Activated naive CD4-positive, alpha-beta T cell treated with anti-CD3 and anti-CD28 coated beads, Interleukin-2, amount 10 ng/mL, durations not matched to agents 7 days and 5 days (primary cell): ENCODE data around the gene ADGRB2.

Experiments used
- CTCF ChIA-PET: fragments of 350-600 bp; sonication (Branson Sonifier 250); formaldehyde crosslinking; loops from one replicate; lab custom pipeline; 2021; ENCODE audit warnings: antibody characterized with exemption; lab: Charles Lee
- DNase-seq: peaks from one replicate; pipeline ENCODE4 v3.0.0-alpha.2; 2020
- H3K27ac Mint-ChIP-seq: one replicate; pipeline ENCODE4 v1.8.0; 2021; ENCODE audit warnings: mild to moderate bottlenecking, moderate library complexity, mixed read lengths
- H3K27me3 Mint-ChIP-seq: one replicate; pipeline ENCODE4 v1.8.0; 2021; ENCODE audit warnings: mild to moderate bottlenecking, mixed read lengths
- H3K36me3 Mint-ChIP-seq: one replicate; pipeline ENCODE4 v1.8.0; 2021; ENCODE audit warnings: mixed read lengths
- H3K4me1 Mint-ChIP-seq: one replicate; pipeline ENCODE4 v1.8.0; 2021; ENCODE audit warnings: mixed read lengths
- H3K4me3 Mint-ChIP-seq: one replicate; pipeline ENCODE4 v1.8.0; 2021; ENCODE audit warnings: mild to moderate bottlenecking, moderate library complexity, mixed read lengths
- H3K9me3 Mint-ChIP-seq: one replicate; pipeline ENCODE4 v1.8.0; 2021; ENCODE audit warnings: mixed read lengths

Gene ADGRB2

DNA sequence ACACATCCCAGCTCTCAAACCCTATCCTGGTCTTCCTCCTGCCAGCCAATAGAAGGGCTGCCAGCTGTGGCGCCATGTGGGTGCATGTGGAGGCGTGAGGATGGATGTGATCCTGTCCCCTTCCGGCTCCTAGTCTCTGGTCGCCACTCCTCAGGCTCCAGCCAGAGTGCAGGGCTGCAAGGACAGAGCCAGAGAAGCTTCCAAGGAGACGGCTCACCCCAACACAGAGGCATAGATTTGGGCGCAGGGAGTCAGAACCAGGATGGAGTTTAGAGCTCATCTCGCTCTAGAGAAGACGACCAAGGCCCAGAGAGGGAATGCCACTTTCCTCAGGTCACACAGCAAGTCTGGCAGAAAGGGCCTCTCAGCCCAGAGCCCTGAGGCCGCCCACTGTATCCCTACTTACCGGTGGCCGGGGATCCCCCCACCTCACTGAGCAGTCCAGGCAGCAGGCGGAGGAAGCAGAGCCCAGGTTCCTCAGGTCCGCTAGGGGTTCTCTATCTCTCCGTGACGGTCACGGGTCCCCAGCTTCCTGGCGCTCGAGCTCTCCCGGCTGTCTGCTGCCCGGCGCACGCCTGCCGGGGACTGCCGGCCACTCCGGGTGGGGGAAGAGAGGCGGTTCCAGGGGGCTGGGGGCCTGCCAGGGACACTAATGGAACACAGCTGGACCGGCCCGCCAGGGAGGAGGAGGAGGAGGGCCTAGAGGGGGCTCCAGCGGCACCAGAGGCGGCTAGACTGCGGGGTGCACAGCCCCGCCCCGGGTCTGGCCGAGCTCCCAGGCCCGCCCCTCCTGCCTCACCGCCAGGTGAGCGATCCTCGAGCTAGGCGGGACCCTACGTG is 60.5 kb downstream of the ADGRB2 start, which contains the start of gene COL16A1:
TSS of gene COL16A1 (minus strand) at position 587 of the 840 bp plus-strand sequence. CDS start 1,824 bp downstream, outside the sequence.
- CTCF ChIA-PET: interaction anchor here (0.6 to 4.2 kb wide), 5 partner anchors 13 to 817 kb away, joined by 3 to 23 read pairs (median 4); no protein-coding TSS in a partner anchor
- H3K4me1 Mint-ChIP-seq: peaks cover 34% of the 10 kb centered on the region
- H3K27ac Mint-ChIP-seq: no peak within 1 kb of the TSS
- H3K27me3 Mint-ChIP-seq: peaks cover 80% of the 10 kb centered on the region
- no peak within 1 kb of the TSS for H3K4me3 Mint-ChIP-seq
- no peak for DNase-seq
- H3K9me3 Mint-ChIP-seq: no peaks in the 10 kb centered on the region
- no peaks in the 10 kb centered on the region for H3K36me3 Mint-ChIP-seq

DNA sequence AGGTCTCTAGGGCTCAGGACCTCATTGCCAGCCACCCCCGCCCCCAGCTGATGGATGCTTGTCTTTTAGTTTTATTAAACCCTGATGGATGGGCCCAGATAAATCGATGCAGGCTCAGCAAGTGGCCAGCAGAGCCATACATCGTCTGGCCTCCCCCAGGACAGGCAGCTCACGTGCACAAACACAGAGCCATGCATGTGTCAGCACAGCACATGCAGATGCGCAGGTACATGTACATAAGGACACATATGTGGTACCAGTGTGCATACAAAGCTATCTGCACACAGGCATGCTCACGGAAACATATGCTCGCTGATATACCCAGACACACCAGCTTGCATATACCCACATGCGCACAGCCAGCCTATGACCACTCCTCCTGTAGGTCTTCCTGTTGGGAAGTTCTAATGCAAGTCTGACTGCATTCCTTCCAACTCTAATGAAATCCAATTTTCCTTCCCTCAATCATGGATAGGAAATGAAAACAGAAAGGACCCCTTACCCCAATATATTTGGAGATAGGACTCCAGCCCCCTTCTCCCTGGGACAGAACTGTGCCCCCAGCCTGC is 61.2 kb downstream of the ADGRB2 start:
- H3K4me1 Mint-ChIP-seq: peaks cover 34% of the 10 kb centered on the region
- DNase-seq: no peak
- H3K27me3 Mint-ChIP-seq: peaks cover 75% of the 10 kb centered on the region
- H3K9me3 Mint-ChIP-seq: no peaks in the 10 kb centered on the region
- H3K36me3 Mint-ChIP-seq: no peaks in the 10 kb centered on the region
- no peak overlapping the region for H3K4me3 Mint-ChIP-seq
- H3K27ac Mint-ChIP-seq: no peak overlapping the region
- CTCF ChIA-PET: interaction anchor here (0.6 to 4.2 kb wide), 4 partner anchors 14 to 818 kb away, joined by 3 to 23 read pairs (median 4); no protein-coding TSS in a partner anchor

DNA sequence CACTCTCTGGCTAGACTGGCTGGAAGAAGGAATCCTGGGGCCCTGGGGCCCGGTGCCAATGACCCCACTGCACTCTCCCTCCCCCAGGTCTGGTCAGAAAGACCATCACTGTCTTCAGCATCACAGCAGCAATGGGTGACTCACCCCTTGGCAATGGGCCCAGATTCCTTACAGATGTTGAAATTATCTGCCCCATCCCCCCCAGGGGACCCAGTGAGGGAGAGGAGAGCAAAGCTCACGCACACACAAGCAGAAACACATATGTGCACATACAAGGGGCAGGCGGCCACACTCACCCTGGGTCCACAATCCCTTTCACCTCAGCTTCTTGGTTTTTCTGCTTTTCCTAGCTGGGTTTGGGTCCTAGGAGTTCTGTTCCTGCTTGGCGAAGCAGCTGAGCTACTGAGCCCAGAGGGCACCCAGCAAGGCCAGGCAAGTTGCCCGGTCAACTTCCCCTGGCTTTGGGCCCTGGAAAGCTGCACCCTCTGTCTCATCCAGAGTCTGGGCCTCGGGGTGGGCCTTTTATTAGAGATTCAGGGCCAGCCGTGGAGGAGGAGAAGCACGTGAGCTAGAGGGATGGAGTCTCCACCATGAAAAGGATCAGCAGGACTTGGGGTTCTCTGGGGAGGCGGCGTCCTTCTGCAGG is 62.9 kb downstream of the ADGRB2 start:
- CTCF ChIA-PET: interaction anchor here (1.1 to 2.0 kb wide), 4 partner anchors 31 to 152 kb away, joined by 3 to 4 read pairs (median 4); no protein-coding TSS in a partner anchor
- peaks cover 61% of the 10 kb centered on the region for H3K27me3 Mint-ChIP-seq
- H3K4me3 Mint-ChIP-seq: no peak overlapping the region
- no peaks in the 10 kb centered on the region for H3K36me3 Mint-ChIP-seq
- H3K9me3 Mint-ChIP-seq: no peaks in the 10 kb centered on the region
- no peak for DNase-seq
- H3K27ac Mint-ChIP-seq: no peak overlapping the region
- peaks cover 27% of the 10 kb centered on the region for H3K4me1 Mint-ChIP-seq

DNA sequence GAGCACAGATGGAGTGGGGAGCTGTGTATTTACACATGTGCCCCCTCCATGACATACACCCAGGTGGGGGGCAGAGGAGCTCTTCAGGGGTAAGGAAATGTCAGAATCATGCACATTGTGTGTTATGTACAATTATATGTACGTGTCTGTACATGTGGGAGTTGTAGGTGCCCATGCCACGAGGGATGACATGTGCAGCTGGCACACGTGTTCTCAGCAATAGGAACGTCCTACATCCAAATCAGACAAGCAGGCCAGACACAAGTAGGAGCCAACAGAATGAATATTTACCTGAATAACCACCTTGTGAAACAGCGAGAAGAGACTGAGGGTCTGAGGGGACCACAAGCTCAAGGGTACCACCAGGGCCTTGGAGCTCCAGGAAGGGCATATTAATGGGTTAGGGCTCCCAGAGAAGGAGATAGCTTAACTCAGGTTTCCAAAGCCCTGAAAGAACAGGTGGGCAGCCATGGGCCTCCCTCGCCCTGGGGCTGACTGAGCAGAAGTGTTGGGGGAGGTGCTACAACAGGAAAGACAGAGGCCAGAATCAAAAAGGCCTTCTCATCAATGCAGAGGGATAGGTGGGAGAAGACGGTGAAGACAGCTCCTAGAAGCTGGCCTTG is 63.6 kb downstream of the ADGRB2 start:
- peaks cover 22% of the 10 kb centered on the region for H3K4me1 Mint-ChIP-seq
- CTCF ChIA-PET: interaction anchor here (1.1 to 2.0 kb wide), 5 partner anchors 30 to 151 kb away, joined by 3 to 4 read pairs (median 4); no protein-coding TSS in a partner anchor
- H3K27me3 Mint-ChIP-seq: peaks cover 57% of the 10 kb centered on the region
- H3K36me3 Mint-ChIP-seq: no peaks in the 10 kb centered on the region
- H3K4me3 Mint-ChIP-seq: no peak overlapping the region
- H3K27ac Mint-ChIP-seq: no peak overlapping the region
- DNase-seq: no peak
- no peaks in the 10 kb centered on the region for H3K9me3 Mint-ChIP-seq

DNA sequence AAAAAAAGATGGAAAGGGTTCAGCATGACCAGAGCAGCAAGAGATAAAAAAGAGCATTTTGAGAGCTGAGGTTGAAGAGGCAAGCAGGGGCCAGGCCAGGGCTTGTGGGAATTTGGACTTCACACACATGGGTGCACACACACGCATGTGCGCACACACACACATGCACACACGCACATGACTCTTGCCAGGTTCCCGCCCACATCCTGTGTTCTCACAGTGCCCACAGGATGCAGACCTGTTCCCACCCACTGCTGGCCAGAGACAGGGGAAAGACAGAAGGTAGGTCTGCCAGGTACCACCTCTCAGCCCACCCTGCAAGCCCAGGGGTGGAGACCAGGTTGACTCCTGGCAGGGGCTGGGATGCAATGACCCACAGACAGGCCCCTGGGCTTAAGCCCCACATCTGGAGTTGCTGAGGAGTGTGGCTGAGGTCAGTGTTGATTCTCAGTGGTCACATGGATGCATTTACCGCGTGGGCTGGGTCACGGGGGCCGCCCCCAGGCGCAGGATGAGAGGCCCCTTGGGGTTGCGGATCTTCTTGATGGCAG is 64.7 kb downstream of the ADGRB2 start:
- H3K27ac Mint-ChIP-seq: no peak overlapping the region

DNA sequence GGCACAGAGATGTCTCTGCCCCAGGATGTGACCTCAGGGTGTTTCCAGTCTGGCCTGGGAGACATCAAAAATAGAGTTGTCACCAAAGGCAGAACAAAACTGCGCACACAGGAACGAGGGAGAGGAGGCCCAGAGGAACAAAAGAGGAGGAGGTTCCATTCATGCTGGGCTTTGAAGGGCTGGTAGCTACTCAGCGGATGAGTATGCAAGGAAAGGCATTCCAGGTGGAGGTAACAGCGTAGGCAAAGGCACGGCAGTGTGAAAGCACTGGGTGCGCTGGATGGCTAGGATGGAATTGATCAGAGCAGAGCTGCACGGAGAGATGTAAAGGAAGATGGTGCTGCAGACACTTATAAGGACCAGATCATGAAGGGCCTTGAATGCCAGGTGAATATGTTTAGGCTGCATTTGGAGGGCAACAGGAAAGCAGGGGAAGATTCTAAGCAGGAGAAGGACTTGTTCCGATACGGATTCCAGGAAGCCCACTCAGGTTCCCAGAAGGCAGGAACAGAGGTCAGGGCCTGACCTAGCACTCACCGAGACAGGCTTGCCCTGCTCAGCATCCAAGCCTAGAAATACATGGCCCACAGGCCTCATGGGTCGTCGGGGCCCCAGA is 66.7 kb downstream of the ADGRB2 start:
- Mint-ChIP-seq H3K27me3 (peaks cover 26% of the 10 kb centered on the region), H3K27ac (no peak overlapping the region), H3K9me3 (no peaks in the 10 kb centered on the region), H3K4me1 (peaks cover 12% of the 10 kb centered on the region), H3K36me3 (no peaks in the 10 kb centered on the region), H3K4me3 (no peak overlapping the region)
- CTCF ChIA-PET: no interaction called here
- no peak for DNase-seq

More for the DNA sequence above, 64.7 kb downstream of the ADGRB2 start:
- no peaks in the 10 kb centered on the region for H3K36me3 Mint-ChIP-seq
- peaks cover 45% of the 10 kb centered on the region for H3K27me3 Mint-ChIP-seq
- CTCF ChIA-PET: interaction anchor here (1.3 to 2.0 kb wide), 3 partner anchors 29 to 150 kb away, joined by 3 to 4 read pairs (median 4); no protein-coding TSS in a partner anchor
- DNase-seq: peak; percentile 60
- no peaks in the 10 kb centered on the region for H3K9me3 Mint-ChIP-seq
- no peak overlapping the region for H3K4me3 Mint-ChIP-seq
- peaks cover 12% of the 10 kb centered on the region for H3K4me1 Mint-ChIP-seq

DNA sequence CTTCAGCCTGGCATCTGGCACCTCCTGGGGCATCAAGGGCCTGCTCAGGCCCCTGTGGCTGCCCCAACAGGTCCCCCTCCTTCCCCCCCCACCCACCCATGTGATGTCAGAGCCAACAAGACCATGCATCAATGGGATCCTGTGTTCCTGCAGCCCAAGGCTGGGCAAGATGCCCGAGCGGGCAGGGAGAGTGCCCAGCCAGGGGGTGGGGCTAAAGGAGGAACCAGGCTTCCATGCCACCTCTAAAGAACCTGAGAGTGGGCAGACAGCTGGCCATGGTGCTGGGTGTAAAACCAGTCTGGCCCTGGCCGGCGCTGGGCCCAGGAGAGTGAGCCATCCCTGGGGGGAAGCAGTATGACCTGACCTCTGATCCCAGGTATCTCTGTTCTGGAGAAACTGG is 67.9 kb downstream of the ADGRB2 start:
- Mint-ChIP-seq H3K9me3 (no peaks in the 10 kb centered on the region), H3K4me3 (no peak overlapping the region), H3K4me1 (peaks cover 12% of the 10 kb centered on the region), H3K27ac (no peak overlapping the region), H3K27me3 (peaks cover 13% of the 10 kb centered on the region), H3K36me3 (no peaks in the 10 kb centered on the region)
- CTCF ChIA-PET: no interaction called here
- no peak for DNase-seq

DNA sequence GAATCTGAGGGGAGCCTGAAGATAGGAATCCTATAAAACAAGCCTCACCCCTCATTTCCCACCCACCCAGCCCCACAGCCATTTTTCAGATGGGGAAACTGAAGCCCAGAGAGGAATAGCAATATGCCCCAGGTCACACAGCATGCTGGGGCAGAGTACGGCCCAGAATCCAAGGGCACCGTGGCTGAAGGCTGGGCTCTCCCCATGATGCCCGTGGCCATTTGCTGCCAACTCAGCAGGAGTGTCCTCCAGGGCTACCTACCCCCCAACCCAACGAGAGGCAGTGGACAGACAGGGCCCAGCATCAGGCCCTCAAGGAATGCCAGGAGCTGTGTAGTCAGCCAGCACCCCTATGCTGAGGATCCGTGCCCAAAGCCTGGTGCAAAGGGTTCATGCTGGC is 68.8 kb downstream of the ADGRB2 start:
- H3K4me1 Mint-ChIP-seq: peaks cover 12% of the 10 kb centered on the region
- DNase-seq: no peak
- H3K9me3 Mint-ChIP-seq: no peaks in the 10 kb centered on the region
- H3K27ac Mint-ChIP-seq: no peak overlapping the region
- peaks cover 7% of the 10 kb centered on the region for H3K27me3 Mint-ChIP-seq
- CTCF ChIA-PET: no interaction called here
- no peak overlapping the region for H3K4me3 Mint-ChIP-seq
- H3K36me3 Mint-ChIP-seq: no peaks in the 10 kb centered on the region

DNA sequence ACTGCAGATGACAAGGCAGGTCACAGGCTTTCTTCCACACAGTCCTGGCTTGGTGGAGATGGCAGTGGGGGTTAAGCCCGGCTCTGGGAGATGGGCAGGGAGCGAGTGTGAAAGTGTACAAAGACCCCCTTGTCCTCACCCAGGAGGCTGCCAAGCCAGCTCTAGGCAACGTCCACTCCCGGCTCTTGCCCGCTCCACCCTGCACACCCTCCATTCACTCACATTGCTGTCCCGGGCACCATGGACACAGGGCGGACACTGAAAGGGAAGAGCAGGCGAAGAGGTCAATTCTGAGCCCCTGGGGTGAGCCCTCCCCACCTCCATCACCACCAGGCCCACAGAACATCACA is 69.2 kb downstream of the ADGRB2 start:
- Mint-ChIP-seq H3K9me3 (no peaks in the 10 kb centered on the region), H3K27me3 (peaks cover 5% of the 10 kb centered on the region), H3K36me3 (no peaks in the 10 kb centered on the region), H3K4me3 (no peak overlapping the region), H3K4me1 (peaks cover 11% of the 10 kb centered on the region), H3K27ac (no peak overlapping the region)
- CTCF ChIA-PET: no interaction called here
- DNase-seq: no peak

DNA sequence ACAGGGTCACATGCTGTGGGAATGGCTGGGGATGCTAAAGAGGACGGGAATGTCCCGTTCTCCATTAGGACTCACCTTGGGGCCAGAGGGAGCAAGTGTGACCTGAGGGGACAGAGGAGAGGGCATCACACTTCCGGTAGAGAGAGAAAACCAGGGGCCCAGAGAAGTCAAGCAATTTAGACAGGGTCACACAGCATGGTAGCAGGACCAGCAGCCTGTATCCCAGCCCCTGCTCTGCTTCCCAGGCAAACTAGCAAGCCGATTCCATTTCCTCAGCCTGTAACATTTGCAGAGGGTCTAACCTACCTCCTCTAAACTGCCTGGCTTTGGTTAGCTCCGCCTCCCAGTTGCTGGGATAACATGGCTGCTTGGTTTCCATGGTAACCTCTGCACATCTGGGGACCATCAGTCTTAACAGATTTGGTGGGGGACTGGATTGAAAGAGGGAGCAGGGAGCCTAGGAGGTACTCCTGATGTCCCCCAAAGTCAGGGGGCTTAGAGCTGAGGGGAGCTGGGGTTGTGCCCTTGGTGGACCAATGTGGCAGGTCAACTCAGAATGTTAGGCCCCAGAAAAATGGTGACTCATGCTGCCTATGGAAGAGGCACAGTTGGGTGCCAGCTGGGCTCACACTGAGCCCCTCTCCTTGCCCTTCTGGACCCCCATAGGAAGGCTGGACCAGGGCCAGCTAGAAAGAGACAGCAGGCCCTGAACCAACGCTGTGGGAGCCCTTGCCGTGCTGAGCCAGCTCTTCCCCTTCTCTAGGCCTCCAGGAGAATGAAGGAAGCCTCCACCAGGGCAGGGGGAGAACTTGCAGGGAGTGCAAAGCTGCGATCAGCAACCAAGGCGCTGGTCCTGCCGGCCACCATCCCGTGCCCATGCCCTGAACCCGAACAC is 69.8 kb downstream of the ADGRB2 start:
- Mint-ChIP-seq H3K4me3 (no peak overlapping the region), H3K36me3 (no peaks in the 10 kb centered on the region), H3K9me3 (no peaks in the 10 kb centered on the region), H3K27me3 (peaks cover 1% of the 10 kb centered on the region), H3K27ac (no peak overlapping the region), H3K4me1 (peaks cover 4% of the 10 kb centered on the region)
- CTCF ChIA-PET: interaction anchor here (1.5 kb wide), 1 partner anchor 51 kb away, joined by 4 read pairs; no protein-coding TSS in a partner anchor
- DNase-seq: no peak

DNA sequence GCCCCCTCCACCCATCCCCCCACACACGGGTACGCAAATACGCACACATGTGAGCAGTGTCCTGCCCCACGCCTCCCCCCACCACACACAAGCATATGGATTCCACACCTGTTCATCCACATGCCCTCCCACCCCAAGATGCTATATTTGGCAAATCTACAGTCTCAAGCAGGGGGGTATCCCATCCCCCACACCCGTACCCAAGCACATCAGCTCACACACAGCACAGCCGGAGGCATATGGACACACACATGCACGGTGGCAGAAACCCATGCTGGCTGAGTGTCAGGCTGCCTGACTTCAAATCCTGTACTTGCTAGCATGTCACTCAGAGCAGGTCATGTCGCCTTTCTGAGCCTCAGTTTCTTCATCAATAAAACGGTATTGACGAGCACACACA is 70.9 kb downstream of the ADGRB2 start:
- Mint-ChIP-seq H3K4me3 (no peak overlapping the region), H3K9me3 (no peaks in the 10 kb centered on the region), H3K36me3 (no peaks in the 10 kb centered on the region), H3K27ac (no peak overlapping the region), H3K27me3 (peaks cover 12% of the 10 kb centered on the region), H3K4me1 (no peaks in the 10 kb centered on the region)
- CTCF ChIA-PET: interaction anchor here (1.5 kb wide), 1 partner anchor 52 kb away, joined by 4 read pairs; no protein-coding TSS in a partner anchor
- DNase-seq: no peak

DNA sequence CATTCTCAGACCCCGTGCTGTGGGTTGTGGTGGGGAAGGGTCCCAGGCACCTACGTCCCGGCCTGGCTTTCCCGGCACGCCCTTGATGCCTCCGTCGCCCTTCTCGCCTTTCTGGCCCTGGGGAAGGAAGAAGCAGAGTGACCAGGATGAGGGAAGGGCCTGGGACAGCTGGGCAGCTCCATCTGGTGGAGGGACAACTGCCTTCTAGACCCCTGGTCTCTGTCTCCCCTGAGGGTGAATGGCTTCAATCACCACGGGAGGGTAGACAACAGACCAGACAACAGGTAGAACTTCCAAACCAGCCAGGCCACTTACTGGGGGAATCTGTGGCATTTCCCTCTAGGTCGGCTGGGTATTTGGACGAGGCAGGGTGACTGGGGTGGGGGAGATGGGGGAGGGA is 72.2 kb downstream of the ADGRB2 start:
- Mint-ChIP-seq H3K4me3 (no peak overlapping the region), H3K36me3 (no peaks in the 10 kb centered on the region), H3K27ac (no peak overlapping the region), H3K27me3 (peaks cover 13% of the 10 kb centered on the region), H3K9me3 (no peaks in the 10 kb centered on the region), H3K4me1 (no peaks in the 10 kb centered on the region)
- CTCF ChIA-PET: no interaction called here
- no peak for DNase-seq
